ENCODE measurements around the gene TMEM63C. TPM values are rescaled to one million over a fixed set of nuclear protein-coding genes. Genes with fewer than 3 reads are reported as not detected.

Gene TMEM63C
- total RNA-seq, 3 donors from 2014 or later = 21.2 to 40.8 (median 34.9) TPM

- H3K4me3 ChIP-seq = no peak within 1 kb of the TSS
- H3K9me3 ChIP-seq = peaks cover 4% of the 10 kb centered on the region
- no peaks in the 10 kb centered on the region for H3K36me3 ChIP-seq (ENCODE audit: low read depth)
These were observed 89.6 kb downstream of the TMEM63C start, which contains the start of gene NGB for GRCh38 chr14:77271113-77271710. NGB (minus strand) TSS chr14:77271206; CDS start chr14:77270937, 269 bp downstream.

GRCh38 chr14:77272261-77272660 is 90.7 kb downstream of the TMEM63C start:
- H3K9me3 ChIP-seq = peaks cover 4% of the 10 kb centered on the region
- intact Hi-C loops (cut with DNase I, micrococcal nuclease) = no loop called here
- no peak for ATAC-seq
- H3K36me3 ChIP-seq (ENCODE audit: low read depth) = no peaks in the 10 kb centered on the region
- H3K4me1 ChIP-seq (ENCODE audit: low read depth) = no peaks in the 10 kb centered on the region
- DNase-seq = no peak
- TF ChIP-seq, protein P1, sequence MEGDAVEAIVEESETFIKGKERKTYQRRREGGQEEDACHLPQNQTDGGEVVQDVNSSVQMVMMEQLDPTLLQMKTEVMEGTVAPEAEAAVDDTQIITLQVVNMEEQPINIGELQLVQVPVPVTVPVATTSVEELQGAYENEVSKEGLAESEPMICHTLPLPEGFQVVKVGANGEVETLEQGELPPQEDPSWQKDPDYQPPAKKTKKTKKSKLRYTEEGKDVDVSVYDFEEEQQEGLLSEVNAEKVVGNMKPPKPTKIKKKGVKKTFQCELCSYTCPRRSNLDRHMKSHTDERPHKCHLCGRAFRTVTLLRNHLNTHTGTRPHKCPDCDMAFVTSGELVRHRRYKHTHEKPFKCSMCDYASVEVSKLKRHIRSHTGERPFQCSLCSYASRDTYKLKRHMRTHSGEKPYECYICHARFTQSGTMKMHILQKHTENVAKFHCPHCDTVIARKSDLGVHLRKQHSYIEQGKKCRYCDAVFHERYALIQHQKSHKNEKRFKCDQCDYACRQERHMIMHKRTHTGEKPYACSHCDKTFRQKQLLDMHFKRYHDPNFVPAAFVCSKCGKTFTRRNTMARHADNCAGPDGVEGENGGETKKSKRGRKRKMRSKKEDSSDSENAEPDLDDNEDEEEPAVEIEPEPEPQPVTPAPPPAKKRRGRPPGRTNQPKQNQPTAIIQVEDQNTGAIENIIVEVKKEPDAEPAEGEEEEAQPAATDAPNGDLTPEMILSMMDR (IDR thresholded peaks at IDR 0.05) = no peak
- H3K4me3 ChIP-seq = no peak overlapping the region

More at GRCh38 chr14:77271113-77271710, 89.6 kb downstream of the TMEM63C start, which contains the start of gene NGB:
- TF ChIP-seq, protein P1 (IDR thresholded peaks at IDR 0.05) = no peak
- intact Hi-C loops (cut with DNase I, micrococcal nuclease) = no loop called here
- H3K4me1 ChIP-seq (ENCODE audit: low read depth) = no peaks in the 10 kb centered on the region
- DNase-seq = no peak
- ATAC-seq = no peak

DNA sequence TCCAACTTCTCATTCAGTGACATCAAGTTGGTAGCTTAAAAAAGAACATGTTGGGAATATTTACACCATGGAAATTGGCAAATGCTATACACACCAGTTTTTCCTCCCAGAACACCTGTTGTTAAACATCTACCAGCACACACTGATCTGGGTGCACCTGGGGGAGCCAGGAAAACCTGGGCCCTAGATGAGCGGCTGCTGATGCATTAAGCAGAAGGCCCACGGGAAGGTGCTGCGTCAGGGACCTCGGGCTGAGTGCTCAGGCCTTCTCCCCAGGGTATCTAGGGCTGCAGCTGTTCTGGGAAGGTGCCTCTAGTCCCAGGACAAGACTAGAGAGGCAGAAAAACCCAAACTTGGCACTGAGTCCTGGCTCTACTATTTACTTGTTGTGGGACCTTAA is 92.2 kb downstream of the TMEM63C start:
- intact Hi-C loops (cut with DNase I, micrococcal nuclease) = no loop called here
- no peak overlapping the region for H3K4me3 ChIP-seq
- no peaks in the 10 kb centered on the region for H3K4me1 ChIP-seq (ENCODE audit: low read depth)
- no peaks in the 10 kb centered on the region for H3K36me3 ChIP-seq (ENCODE audit: low read depth)
- DNase-seq (no peak), ATAC-seq (no peak)
- TF ChIP-seq, protein P1 (IDR thresholded peaks at IDR 0.05) = no peak
- H3K9me3 ChIP-seq = no peaks in the 10 kb centered on the region

- DNase-seq (no peak), ATAC-seq (no peak)
- H3K9me3 ChIP-seq = no peaks in the 10 kb centered on the region
- no peaks in the 10 kb centered on the region for H3K4me1 ChIP-seq (ENCODE audit: low read depth)
- H3K4me3 ChIP-seq = no peak overlapping the region
- TF ChIP-seq, protein P1 (IDR thresholded peaks at IDR 0.05) = no peak
- no peaks in the 10 kb centered on the region for H3K36me3 ChIP-seq (ENCODE audit: low read depth)
- intact Hi-C loops (cut with DNase I, micrococcal nuclease) = no loop called here
These were observed 93.5 kb downstream of the TMEM63C start for GRCh38 chr14:77275041-77275580.

DNA sequence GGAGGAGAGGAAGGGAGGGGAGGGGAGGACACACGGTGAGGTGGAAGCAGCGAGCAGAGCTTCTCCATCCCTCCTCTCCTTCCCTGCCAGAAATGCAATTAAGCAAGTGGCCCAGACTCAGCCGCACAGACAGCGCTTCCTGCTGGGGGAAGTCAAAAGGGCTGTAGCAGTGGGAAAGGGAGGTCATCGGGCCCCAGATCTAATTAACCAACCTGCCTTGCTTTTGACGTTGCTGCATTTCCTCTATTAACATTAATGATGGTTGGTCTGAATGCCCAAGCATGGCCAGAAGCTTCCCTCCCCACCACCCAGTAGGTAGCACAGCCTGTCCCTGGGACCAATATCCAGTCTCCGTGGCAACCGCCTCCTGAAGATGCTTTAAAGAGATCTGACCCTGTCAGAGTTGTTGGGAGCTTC is 94.0 kb downstream of the TMEM63C start:
- H3K36me3 ChIP-seq (ENCODE audit: low read depth) = no peaks in the 10 kb centered on the region
- TF ChIP-seq, protein P1 (IDR thresholded peaks at IDR 0.05) = no peak
- no peak overlapping the region for H3K4me3 ChIP-seq
- DNase-seq (no peak), ATAC-seq (no peak)
- H3K4me1 ChIP-seq (ENCODE audit: low read depth) = no peaks in the 10 kb centered on the region
- H3K9me3 ChIP-seq = no peaks in the 10 kb centered on the region
- intact Hi-C loops (cut with DNase I, micrococcal nuclease) = no loop called here

Data from mucosa of descending colon (tissue), 3 donors.